Spinal cord (tissue), 10 donors: ENCODE data around the gene STX8. TPM values are rescaled to one million over a fixed set of nuclear protein-coding genes. Genes with fewer than 3 reads are reported as not detected.
"Not testable (repeated sequence)": the region's sequence is repeated elsewhere in the genome, so short reads cannot be mapped to it uniquely, and the experiment has no call there.

Experiments used
- DNase-seq, 6 donors: peaks; one replicate each; pipeline versions ENCODE4 v3.0.0 to v3.0.0-alpha.2; 2013 to 2015; ENCODE audit warnings: low spot score in 6 of 6, low read depth in 4 of 6
- H3K27ac ChIP-seq: one replicate; pipeline ENCODE4 v1.5.1; 2013; ENCODE audit warnings: low read depth, low read length, control low read depth
- H3K27me3 ChIP-seq: one replicate; pipeline ENCODE4 v1.6.1; 2013; ENCODE audit warnings: low read length; ENCODE audit not compliant: control insufficient read depth, insufficient read depth
- H3K36me3 ChIP-seq: one replicate; pipeline ENCODE4 v1.6.1; 2013; ENCODE audit warnings: low read length; ENCODE audit not compliant: control insufficient read depth, insufficient read depth
- H3K4me1 ChIP-seq: one replicate; pipeline ENCODE4 v1.6.1; 2013; ENCODE audit warnings: low read length; ENCODE audit not compliant: control insufficient read depth, insufficient read depth
- H3K4me3 ChIP-seq: one replicate; pipeline ENCODE4 v1.5.1; 2013; ENCODE audit warnings: low read depth, low read length, control low read depth
- H3K9me3 ChIP-seq: one replicate; pipeline ENCODE4 v1.6.1; 2013; ENCODE audit warnings: low read length; ENCODE audit not compliant: control insufficient read depth, insufficient read depth
- WGBS: methylation state at CpG from one replicate; pipeline ENCODE4 v1.1.5; 2013; ENCODE audit warnings: missing lambda C conversion rate; ENCODE audit not compliant: insufficient coverage; 5-methylcytosine and 5-hydroxymethylcytosine counted together
- polyA plus RNA-seq, 2 donors: library from polyadenylated mRNA; unstranded; fragments of 120-200 nt; gene quantifications; one replicate each; pipeline ENCODE4 v1.2.1, GENCODE V29; 2013; ENCODE audit not compliant: insufficient read length in 2 of 2
- total RNA-seq, 2 donors: library from RNA; depleted of rRNA in 1 of 2; stranded (reverse); fragments of 120-200 nt in 1 of 2; fragments of >200 nt in 1 of 2; gene quantifications; one replicate each; pipeline versions ENCODE4 v1.2.3 to v1.2.4, GENCODE V29; 2013 to 2014
- donor health status: healthy.

STX8 gene
- total and polyA plus RNA-seq, 4 donors: 55.5 to 89.2 (median 63.2) TPM

DNA sequence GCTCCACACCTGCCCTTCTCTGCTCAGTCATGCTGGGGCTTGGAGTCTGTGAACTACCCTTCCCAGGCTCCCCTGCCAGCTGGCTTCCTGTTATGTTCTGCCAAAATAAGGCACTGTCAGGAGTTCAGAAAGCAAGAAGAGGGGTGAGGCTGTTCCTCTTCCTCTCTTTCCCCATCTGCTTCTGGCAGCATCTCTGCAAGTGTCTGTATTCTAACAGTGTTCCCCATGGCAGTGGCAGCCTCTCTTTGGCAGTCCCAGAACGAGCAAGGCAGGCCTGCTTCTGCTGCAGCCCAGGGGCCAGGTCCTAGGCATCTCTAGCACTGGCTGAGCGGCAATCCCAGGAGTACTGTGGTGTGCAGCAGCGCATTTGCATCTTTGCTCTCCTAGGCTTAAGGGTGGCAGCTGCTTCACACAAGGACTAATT is 219.1 kb downstream of the STX8 start:
- Histone ChIP-seq H3K36me3 (no peaks in the 10 kb centered on the region), H3K27me3 (no peaks in the 10 kb centered on the region), H3K27ac (peak overlapping the region; percentile 18), H3K4me3 (no peak overlapping the region), H3K9me3 (no peaks in the 10 kb centered on the region), H3K4me1 (peaks cover 17% of the 10 kb centered on the region)
- DNase-seq: peak in 2 of 6 donors; percentile 66 to 85
- WGBS: 49% methylated on average over 3 of the region's 3 CpGs

DNA sequence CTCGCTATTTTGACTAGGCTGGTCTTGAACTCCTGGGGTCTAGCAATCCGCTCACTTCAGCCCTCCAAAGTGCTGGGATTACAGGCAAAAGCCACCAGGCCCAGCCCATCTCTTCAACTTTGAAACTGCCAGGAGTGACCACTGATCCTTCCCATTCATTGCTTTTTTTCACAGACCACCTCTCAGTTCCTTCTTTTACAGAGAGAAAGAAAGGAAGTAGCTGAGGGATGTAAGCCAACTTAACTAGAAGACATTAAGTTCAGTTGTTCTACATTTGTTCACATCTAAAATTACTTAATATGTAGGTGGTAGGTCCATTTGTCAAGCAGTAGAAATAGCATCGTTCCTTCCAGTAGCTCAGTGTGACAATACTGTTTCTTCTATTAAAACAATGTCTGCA is 219.8 kb downstream of the STX8 start:
- Histone ChIP-seq H3K9me3 (no peaks in the 10 kb centered on the region), H3K36me3 (no peaks in the 10 kb centered on the region), H3K4me1 (peaks cover 17% of the 10 kb centered on the region), H3K27me3 (no peaks in the 10 kb centered on the region), H3K27ac (no peak overlapping the region), H3K4me3 (no peak overlapping the region)
- DNase-seq: no peak
- WGBS: 94% methylated on average over 2 of the region's 3 CpGs

DNA sequence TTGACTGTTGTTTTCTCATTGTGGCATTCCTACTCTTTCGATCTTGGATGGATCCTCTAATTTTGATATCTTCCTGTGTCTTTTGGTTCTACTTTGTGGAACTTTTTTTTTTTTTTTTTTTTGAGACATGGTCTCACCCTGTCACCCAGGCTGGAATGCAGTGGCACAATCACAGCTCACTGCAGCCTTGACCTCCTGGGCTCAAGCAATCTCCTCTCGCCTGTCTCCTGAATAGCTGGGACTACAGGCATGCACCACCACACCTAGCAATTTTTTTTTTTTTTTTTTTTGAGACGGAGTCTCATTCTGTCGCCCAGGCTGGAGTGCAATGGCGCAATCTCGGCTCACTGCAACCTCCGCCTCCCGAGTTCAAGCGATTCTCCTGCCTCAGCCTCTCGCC is 220.4 kb downstream of the STX8 start:
- H3K27ac ChIP-seq, H3K9me3 ChIP-seq, H3K27me3 ChIP-seq, DNase-seq, H3K36me3 ChIP-seq, H3K4me3 ChIP-seq: not testable (repeated sequence)
- peaks cover 13% of the 10 kb centered on the region for H3K4me1 ChIP-seq
- 100% methylated on average over 6 of the region's 10 CpGs for WGBS

DNA sequence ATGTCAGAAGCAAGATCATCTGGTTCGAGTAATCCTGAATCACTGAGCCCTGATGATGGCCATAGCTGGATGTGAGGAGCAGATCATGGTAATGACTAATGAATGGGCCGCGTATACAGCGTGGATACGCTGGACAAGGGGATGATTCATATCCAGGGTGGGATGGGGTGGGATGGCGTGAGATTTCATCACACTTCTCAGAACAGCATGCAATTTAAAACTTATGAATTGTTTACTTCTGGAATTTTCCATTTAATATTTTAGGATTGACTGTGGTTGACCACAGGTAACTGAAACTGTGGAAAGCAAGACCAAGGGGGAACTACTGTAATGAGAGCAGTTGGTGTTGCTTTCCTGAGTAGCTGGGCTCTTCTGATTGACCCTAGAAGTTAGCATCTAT is 225.5 kb downstream of the STX8 start:
- Histone ChIP-seq H3K4me3 (no peak overlapping the region), H3K4me1 (no peaks in the 10 kb centered on the region)
- 92% methylated on average over 1 of the region's 6 CpGs for WGBS

DNA sequence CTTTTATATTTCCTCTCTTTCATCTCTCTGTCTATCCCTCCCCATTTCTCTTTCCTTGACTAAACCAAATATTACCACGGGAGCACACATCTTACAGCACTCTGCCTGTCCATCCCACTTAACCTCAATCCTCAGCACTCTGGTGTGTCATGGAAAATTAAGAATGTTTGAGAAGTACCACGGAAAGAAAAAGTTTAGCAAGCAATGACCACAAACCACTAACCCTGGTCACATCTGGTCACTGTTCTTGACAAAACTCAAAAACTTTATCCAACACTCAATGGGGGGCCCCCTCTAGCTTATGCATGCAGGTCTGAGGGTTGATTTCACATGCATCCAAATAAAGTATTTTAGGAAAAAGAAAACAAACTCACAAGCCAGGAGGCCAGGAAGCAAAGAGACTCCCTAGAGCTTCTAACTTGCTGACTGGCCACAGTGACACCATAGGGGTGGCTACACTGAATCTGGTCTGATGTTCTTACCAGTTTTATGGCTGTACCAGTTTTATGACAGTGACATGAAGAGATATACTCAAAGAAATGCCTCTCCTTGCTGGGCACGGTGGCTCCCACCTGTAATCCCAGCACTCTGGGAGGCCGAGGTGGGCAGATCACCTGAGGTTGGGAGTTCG is 229.2 kb downstream of the STX8 start:
- Histone ChIP-seq H3K27ac (no peak overlapping the region), H3K4me1 (peaks cover 8% of the 10 kb centered on the region), H3K4me3 (no peak overlapping the region), H3K27me3 (no peaks in the 10 kb centered on the region), H3K9me3 (no peaks in the 10 kb centered on the region), H3K36me3 (no peaks in the 10 kb centered on the region)
- 100% methylated on average over 3 of the region's 5 CpGs for WGBS
- no peak for DNase-seq

More for the DNA sequence above, 225.5 kb downstream of the STX8 start:
- Histone ChIP-seq H3K27ac (no peak overlapping the region), H3K27me3 (no peaks in the 10 kb centered on the region), H3K9me3 (no peaks in the 10 kb centered on the region), H3K36me3 (no peaks in the 10 kb centered on the region)
- no peak for DNase-seq

DNA sequence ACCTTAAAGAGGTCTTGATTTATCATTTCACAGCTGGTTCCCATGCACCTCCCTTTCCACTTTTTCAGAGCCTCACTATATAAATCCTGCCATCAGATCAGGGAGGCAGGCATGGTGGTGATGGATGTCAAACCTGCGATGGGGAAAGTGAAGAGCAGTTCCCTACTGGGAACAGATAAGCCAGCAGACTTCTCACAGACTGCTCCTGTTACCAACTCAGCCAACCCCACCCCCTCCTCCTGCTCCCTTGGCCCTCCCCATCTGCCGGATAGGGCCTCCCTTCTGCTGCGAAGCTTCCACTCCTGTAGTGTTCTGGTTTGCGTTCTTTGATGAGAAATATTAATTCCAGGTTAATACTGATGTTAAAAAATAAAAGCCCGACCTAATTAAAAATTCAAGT is 232.1 kb downstream of the STX8 start:
- no peaks in the 10 kb centered on the region for H3K9me3 ChIP-seq
- no peaks in the 10 kb centered on the region for H3K27me3 ChIP-seq
- H3K4me1 ChIP-seq: peaks cover 8% of the 10 kb centered on the region
- no peak overlapping the region for H3K4me3 ChIP-seq
- no peaks in the 10 kb centered on the region for H3K36me3 ChIP-seq
- DNase-seq: peak in 2 of 6 donors; percentile 49 to 59
- WGBS: no CpG with 5 or more reads among the region's 5 CpGs
- H3K27ac ChIP-seq: peak overlapping the region; percentile 52

DNA sequence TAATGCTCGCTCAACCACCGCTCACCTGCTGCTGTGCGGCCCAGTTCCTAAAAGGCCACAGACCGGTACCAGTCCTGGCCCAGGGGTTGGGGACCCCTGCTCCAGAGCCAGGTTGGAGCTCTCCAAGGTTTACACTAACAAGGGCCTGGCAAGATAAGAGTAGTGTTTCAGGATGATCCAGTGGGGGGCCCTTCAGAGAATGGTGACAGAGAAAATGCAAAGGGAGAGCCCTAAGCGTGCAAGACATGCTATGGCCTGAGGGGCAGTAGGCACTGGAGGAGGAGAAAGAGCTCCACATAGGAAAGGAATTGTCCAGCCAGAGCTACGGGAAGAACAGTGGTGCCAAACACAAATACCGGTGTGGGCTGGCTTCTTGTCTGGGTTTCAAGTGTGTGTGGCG is 233.4 kb downstream of the STX8 start:
- DNase-seq: no peak
- H3K4me1 ChIP-seq: peaks cover 8% of the 10 kb centered on the region
- no peaks in the 10 kb centered on the region for H3K9me3 ChIP-seq
- H3K4me3 ChIP-seq: no peak overlapping the region
- no peaks in the 10 kb centered on the region for H3K27me3 ChIP-seq
- H3K36me3 ChIP-seq: no peaks in the 10 kb centered on the region
- WGBS: 91% methylated on average over 8 of the region's 8 CpGs
- no peak overlapping the region for H3K27ac ChIP-seq

DNA sequence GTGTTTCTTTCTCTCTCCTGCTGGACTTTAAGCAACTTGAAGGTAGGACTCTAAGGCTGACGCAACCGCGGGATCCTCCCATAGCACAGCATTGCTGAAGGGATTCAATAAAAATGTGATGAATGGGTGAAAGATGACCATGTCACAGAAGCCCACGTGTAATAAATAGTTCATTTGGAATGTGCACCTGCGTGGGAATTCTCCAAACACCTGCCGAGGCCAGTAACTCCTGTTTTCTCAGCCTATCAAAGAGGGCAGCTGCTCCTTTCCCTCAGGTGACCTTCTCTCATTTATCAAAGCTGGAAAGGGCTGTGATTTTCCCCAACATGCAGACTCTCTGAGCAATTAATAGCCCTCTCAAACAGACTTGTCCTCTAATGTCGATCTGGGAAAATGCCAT is 235.7 kb downstream of the STX8 start:
- Histone ChIP-seq H3K36me3 (no peaks in the 10 kb centered on the region), H3K4me3 (no peak overlapping the region), H3K27ac (no peak overlapping the region), H3K9me3 (no peaks in the 10 kb centered on the region), H3K4me1 (peaks cover 8% of the 10 kb centered on the region), H3K27me3 (no peaks in the 10 kb centered on the region)
- DNase-seq: no peak
- WGBS: 80% methylated on average over 6 of the region's 7 CpGs

DNA sequence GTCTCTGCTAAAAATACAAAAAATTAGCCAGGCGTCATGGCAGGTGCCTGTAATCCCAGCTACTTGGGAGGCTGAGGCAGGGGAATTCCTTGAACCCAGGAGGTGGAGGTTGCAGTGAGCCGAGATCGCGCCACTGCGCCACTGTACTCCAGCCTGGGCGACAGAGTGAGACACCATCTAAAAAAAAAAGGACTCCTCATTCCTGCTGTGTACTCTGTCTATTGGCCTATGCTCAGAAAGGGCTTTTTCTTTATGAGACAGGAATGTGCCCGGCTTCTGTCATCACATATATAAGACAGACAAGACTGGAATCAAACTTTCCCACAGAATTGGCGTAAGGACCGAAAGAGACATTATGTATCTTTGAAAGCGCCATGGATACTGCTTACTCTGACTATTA is 236.1 kb downstream of the STX8 start:
- not testable (repeated sequence) for H3K4me1 ChIP-seq, H3K9me3 ChIP-seq, DNase-seq, H3K36me3 ChIP-seq, H3K27me3 ChIP-seq, H3K27ac ChIP-seq, H3K4me3 ChIP-seq
- WGBS: 100% methylated on average over 4 of the region's 10 CpGs

DNA sequence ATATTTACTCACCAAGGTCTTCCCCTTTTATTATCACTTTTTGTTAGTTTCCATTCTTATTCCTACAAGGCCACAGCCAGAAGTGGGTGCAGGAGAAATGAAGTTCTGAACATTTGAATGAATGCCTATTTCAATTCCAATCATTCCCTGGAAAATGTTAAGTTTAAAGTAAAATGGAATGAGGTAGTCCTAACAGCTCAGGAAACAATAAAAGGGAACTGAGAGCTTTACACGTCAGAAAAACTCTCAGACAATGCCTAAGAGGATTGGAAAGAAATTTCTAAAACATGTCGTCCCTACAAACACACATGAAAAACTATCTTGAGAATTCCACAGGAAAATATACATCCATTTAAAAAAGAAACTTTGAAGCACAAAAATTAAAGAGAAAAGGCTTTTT is 238.8 kb downstream of the STX8 start:
- Histone ChIP-seq H3K4me1 (peaks cover 1% of the 10 kb centered on the region), H3K9me3 (no peaks in the 10 kb centered on the region), H3K27me3 (no peaks in the 10 kb centered on the region), H3K36me3 (no peaks in the 10 kb centered on the region), H3K4me3 (no peak overlapping the region), H3K27ac (no peak overlapping the region)
- no peak for DNase-seq
- WGBS: no CpG with 5 or more reads among the region's 2 CpGs
